Mononuclear cell (primary cell): ENCODE results near the gene LSM14B. TPM values are rescaled to one million over a fixed set of nuclear protein-coding genes. Genes with fewer than 3 reads are reported as not detected.
A peak's percentile ranks its signal among the peaks of the same experiment; 100 is the strongest.

Source experiments
- H3K27me3 ChIP-seq: 2 replicates; pipeline ENCODE4 v1.6.0; 2011; ENCODE audit warnings: low read length, control low read depth; ENCODE audit not compliant: insufficient read depth
- H3K4me1 ChIP-seq: 2 replicates; pipeline ENCODE4 v1.5.1; 2011; ENCODE audit warnings: mild to moderate bottlenecking, low read length, control low read depth; ENCODE audit not compliant: insufficient read depth
- H3K4me3 ChIP-seq: 2 replicates; pipeline ENCODE4 v1.5.1; 2011; ENCODE audit warnings: mild to moderate bottlenecking, low read length, moderate library complexity
- H3K9me3 ChIP-seq: 2 replicates; pipeline ENCODE4 v1.5.1; 2011; ENCODE audit warnings: low read depth, mild to moderate bottlenecking, control low read depth, low read length
- total RNA-seq: library from RNA; depleted of rRNA; stranded (reverse); fragments of >200 nt; gene quantifications from one replicate; pipeline ENCODE4 v1.2.3, GENCODE V29; 2012

LSM14B gene
- total RNA-seq, 1 donor: 17.8 TPM

DNA sequence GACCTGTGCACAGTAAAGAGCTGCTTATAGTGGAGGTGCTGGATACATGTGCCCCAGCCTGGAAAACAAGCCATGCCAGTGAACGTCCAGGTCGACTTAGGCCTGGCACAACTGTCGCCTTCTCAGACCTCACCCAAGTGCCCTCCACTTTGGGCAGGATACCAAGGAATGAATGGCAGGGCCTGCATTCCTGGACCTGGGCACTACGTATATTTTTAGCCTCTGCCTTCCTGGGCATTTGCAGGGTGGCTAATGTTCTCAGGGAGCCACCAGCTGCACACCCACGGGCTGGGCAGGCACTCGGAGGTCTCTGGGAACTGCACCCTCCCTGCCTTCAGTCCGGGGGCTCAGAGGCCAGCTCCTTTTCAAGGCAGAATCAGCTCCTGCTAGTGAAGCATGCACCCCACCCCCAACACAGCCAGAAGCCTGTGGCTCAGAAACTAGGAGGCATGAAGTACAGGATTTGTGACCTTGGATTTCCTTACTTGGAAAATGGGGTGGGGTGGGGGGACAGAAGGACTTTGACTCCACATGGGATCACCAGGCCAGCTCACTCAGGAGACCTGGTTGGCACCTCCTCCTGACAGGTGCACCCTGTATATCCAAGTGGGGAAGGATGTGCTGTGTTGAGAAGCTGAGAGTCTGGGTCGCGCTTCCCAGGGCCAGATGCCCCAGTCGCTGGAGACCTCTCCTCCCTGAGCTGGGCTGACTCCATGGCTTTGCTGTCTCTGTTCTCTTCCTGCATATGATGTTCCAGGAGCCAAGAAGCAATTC lies 2.5 kb upstream of the LSM14B start:
- H3K9me3 ChIP-seq: no peaks in the 10 kb centered on the region
- H3K4me3 ChIP-seq: no peak overlapping the region
- H3K4me1 ChIP-seq: peaks cover 38% of the 10 kb centered on the region
- no peaks in the 10 kb centered on the region for H3K27me3 ChIP-seq

DNA sequence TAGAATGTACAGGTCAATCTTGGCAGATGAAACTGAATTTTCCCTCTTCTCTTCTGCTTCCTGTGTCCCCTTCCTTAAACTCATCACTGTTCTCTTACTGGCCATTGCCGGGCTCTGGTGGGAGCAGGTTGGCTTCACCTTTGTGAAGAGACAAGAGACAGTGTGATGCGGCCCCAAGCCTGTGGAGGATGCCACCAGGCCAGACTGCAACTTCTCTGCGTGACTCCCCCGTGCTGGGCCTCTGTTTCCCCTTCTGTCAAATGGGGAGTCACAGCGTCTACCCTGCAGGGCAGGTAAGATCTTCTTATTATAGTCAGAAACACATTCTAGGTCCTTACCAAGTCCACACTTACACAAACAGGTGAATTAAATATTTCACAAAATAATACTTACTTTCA lies 1.9 kb upstream of the LSM14B start:
- Histone ChIP-seq H3K4me3 (no peak overlapping the region), H3K9me3 (no peaks in the 10 kb centered on the region), H3K4me1 (peaks cover 38% of the 10 kb centered on the region), H3K27me3 (no peaks in the 10 kb centered on the region)

DNA sequence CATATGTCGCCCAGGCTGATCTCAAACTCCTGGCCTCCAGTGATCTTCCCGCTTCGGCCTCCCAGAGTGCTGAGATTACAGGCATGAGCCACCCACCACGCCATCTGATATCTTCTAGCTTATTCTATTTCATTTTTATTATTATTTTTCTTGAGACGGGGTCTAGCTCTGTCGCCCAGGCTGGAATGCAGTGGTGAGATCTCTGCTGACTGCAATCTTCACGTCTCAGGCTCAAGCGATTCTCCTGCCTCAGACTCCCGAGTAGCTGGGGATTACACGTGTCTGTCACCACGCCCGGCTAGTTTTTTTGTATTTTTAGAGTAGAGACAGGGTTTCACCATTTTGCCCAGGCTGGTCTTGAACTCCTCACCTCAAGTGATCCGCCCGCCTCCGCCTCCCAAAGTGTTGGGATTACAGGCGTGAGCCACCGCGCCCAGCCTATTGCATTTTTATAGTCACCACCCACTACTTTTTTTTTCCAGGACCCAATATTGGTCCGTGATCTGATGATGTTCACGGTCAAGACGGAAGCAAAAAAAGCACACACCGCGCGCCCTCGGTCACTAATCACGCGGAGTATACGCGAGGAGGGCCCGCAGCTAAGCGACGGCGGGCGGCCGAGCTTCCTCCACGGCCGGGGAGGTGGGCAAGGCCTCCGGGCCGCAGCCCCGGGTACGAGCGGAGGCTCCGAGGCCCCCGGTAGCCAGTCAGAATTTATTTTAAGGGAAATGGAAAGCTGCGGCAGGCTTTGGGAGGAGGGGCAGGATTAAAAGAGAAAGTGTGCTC lies 1.1 kb upstream of the LSM14B start:
- H3K4me1 ChIP-seq: peaks cover 38% of the 10 kb centered on the region
- no peaks in the 10 kb centered on the region for H3K27me3 ChIP-seq
- peak overlapping the region; percentile 73 for H3K4me3 ChIP-seq
- H3K9me3 ChIP-seq: no peaks in the 10 kb centered on the region

DNA sequence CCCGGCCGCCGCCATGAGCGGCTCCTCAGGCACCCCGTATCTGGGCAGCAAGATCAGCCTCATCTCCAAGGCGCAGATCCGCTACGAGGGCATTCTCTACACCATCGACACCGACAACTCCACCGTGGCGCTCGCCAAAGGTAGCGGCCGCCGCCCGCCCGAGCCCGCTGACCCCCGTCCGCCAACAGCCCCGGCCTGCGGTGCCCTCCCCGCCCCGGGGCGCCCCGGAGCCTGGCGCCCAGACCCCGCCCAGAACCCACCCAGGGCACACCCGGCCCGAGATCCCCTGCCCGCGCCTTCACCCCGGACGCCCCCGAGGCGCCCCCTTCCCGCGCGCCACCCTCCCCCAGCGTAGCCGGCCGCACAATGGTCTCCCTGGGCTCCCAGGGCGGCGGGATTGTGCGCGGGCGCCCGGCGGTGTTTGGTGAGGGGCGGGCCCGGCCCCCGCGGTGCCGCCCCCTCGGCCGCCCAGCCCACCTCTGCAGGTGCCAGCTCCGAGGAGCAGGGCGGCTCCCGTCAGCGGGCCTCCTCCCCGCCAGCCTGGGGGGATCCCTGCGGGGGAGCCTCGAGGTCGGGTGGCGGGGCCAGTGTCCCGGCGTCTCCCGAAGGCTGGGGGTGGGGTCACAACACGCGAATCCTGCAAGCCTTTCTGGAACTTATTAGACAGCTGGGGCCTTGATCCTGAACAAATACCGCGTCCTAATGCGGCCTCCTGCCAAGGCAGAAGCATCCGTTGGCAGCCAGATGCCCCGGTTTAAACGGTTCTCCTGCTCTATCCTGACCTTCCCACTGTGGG lies 577 bp downstream of the LSM14B start:
- H3K9me3 ChIP-seq: no peaks in the 10 kb centered on the region
- no peaks in the 10 kb centered on the region for H3K27me3 ChIP-seq
- H3K4me1 ChIP-seq: peaks cover 28% of the 10 kb centered on the region
- H3K4me3 ChIP-seq: peak overlapping the region; percentile 73

DNA sequence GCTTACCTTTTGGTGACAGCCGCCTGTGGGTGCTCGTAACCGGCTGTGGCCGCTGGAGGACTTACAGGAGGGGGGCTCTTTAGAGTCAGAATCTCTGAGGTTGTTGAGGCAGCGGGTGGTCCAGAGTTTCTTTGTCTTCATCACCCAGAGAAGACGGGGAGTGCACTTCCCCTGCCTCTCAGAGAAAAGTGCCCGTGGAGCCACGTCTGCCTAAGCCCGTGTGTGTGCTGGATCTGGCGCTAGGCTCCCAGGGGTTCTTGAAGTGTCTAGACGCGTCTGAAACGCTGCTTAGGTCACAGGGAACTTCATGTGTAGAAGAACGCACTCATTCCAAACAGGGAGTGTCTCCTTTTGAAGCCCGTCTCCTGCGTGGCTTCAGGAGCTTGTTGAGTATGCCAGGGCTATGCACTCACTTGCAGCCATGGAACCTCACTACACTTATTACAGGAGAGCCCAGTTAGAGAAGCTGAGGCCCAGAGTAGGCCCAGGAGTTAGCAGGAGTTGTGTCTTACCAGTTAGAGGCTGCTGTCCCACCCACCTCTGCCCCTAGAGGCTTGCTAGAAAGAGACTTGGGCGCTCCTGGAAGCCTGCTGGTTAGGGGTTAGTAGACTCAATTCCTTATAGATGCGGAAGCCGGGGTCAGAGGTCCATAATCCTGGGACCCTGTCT lies 1.3 kb downstream of the LSM14B start:
- Histone ChIP-seq H3K4me1 (peaks cover 22% of the 10 kb centered on the region), H3K4me3 (peak overlapping the region; percentile 73), H3K27me3 (no peaks in the 10 kb centered on the region), H3K9me3 (no peaks in the 10 kb centered on the region)

GRCh38 chr20:62126141-62126540 lies 3.9 kb downstream of the LSM14B start:
- Histone ChIP-seq H3K9me3 (no peaks in the 10 kb centered on the region), H3K4me1 (peaks cover 24% of the 10 kb centered on the region), H3K4me3 (no peak overlapping the region), H3K27me3 (no peaks in the 10 kb centered on the region)

DNA sequence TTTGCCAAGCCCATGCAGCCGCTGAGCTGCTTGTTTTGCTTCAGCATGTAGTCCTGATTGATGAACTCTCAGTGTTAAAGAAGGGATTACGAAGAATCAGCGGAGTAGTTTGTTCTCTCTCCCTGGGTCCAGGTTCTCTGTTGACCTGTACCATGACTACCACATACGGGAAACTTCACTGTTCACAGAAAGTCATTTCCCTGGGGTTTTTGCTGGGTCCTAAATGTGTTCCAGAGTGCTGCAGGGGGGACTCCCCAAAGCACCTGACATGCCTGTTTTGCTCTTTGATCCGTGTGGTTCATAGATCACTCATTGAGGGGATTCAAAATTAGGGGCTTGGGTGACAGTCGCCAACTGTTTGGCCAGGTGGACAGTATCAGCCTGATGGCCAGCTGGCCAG lies 5.5 kb downstream of the LSM14B start:
- Histone ChIP-seq H3K27me3 (no peaks in the 10 kb centered on the region), H3K4me1 (peaks cover 30% of the 10 kb centered on the region)

DNA sequence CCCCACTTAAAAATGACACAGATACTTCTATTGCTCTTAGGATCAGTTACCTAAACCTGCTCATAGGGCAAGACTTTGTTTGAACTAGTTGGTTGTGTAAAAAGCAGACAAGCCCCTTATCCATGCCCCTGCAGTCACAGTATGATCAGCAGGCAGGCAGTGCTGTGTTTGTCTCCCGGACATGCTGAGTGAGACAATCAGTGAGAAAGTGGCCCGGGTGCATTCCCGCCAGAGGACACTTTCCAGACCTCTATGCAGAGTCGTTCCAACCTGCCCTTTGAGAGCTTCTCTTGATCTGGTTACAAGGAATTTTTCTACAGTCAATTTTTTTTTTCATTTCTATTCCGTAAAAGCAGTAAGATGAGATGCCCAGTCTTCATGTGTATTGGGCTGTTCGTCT lies 6.2 kb downstream of the LSM14B start:
- Histone ChIP-seq H3K4me3 (no peak overlapping the region), H3K4me1 (peaks cover 29% of the 10 kb centered on the region), H3K27me3 (no peaks in the 10 kb centered on the region), H3K9me3 (no peaks in the 10 kb centered on the region)

More for the DNA sequence above, 5.5 kb downstream of the LSM14B start:
- H3K9me3 ChIP-seq: no peaks in the 10 kb centered on the region
- no peak overlapping the region for H3K4me3 ChIP-seq

- no peaks in the 10 kb centered on the region for H3K9me3 ChIP-seq
- H3K4me3 ChIP-seq: no peak overlapping the region
- H3K27me3 ChIP-seq: no peaks in the 10 kb centered on the region
- peaks cover 30% of the 10 kb centered on the region for H3K4me1 ChIP-seq
Measured at GRCh38 chr20:62129731-62130531, 7.7 kb downstream of the LSM14B start.

DNA sequence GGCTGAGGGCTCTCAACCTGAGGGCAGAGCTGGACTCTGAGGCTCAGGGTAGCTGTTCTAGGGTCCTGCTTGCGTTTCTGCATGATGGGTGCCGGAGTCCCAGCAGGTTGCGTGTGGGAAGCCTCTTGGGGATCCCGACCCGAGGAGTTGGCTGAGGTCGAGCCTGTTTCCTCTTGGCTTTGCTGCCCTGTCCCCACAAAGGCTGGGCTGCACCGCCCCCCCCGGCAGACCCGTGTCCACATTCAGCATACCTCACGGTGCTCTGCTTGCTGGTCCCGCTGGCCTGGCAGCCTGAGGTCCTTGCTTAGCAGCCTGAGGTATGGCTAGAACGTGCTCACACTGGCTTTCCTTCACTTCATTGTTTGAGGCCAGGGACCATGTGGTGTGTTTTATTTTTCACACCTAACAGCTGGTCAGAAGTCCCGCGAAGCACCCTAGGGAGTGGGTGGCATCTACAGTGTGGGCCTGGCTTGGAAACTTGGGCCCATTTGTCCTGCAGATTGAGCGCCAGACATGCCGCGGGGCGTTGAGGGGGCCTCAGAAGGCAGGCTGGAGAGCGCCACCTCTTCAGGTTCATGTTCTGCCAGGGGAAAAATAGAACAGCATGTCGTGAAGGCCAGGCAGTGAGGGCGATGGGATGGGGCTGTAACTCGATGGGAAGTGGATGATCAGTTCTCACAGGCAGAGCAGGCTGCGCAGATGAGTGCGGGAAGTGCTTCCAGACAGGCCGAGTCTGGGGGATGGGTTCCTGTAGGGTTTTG lies 9.5 kb downstream of the LSM14B start:
- no peaks in the 10 kb centered on the region for H3K9me3 ChIP-seq
- peaks cover 39% of the 10 kb centered on the region for H3K4me1 ChIP-seq
- H3K4me3 ChIP-seq: no peak overlapping the region
- no peaks in the 10 kb centered on the region for H3K27me3 ChIP-seq

DNA sequence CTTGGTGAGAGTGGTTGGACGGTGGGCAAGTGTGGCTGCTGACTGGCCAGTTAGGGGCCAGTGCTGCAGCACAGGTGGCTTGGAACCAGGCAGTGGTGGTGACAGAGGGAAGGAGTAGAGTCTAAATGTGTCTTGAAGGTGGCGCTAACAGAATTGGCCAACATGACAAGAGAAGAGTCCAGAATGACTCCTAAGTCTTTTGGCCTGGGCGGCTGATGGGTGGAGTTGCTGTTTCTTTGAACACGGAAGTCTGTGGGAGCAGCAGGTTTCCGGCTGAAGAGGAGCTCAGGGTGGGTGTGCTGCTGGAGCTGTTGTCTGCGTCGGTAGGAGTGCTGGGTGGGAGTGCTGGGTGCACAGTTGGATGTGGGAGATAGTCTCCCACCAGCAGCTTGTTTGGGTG lies 10.1 kb downstream of the LSM14B start:
- Histone ChIP-seq H3K4me3 (no peak overlapping the region), H3K27me3 (no peaks in the 10 kb centered on the region), H3K9me3 (no peaks in the 10 kb centered on the region), H3K4me1 (peaks cover 39% of the 10 kb centered on the region)

- Histone ChIP-seq H3K27me3 (no peaks in the 10 kb centered on the region), H3K9me3 (no peaks in the 10 kb centered on the region), H3K4me3 (no peak overlapping the region), H3K4me1 (peaks cover 39% of the 10 kb centered on the region)
Measured at GRCh38 chr20:62133051-62133845, 11.0 kb downstream of the LSM14B start.

GRCh38 chr20:62133864-62134263 lies 11.6 kb downstream of the LSM14B start:
- Histone ChIP-seq H3K4me3 (no peak overlapping the region), H3K27me3 (no peaks in the 10 kb centered on the region), H3K4me1 (peaks cover 39% of the 10 kb centered on the region), H3K9me3 (no peaks in the 10 kb centered on the region)
